Kidney capillary endothelial cell (primary cell): ENCODE measurements around the gene ASPDH.

Experiments used
- DNase-seq: peaks from one replicate; pipeline ENCODE4 v3.0.0-alpha.2; 2018; ENCODE audit warnings: low spot score

Gene ASPDH

GRCh38 chr19:50496189-50497021, 17.3 kb downstream of the ASPDH start:
- DNase-seq, result no peak

DNA sequence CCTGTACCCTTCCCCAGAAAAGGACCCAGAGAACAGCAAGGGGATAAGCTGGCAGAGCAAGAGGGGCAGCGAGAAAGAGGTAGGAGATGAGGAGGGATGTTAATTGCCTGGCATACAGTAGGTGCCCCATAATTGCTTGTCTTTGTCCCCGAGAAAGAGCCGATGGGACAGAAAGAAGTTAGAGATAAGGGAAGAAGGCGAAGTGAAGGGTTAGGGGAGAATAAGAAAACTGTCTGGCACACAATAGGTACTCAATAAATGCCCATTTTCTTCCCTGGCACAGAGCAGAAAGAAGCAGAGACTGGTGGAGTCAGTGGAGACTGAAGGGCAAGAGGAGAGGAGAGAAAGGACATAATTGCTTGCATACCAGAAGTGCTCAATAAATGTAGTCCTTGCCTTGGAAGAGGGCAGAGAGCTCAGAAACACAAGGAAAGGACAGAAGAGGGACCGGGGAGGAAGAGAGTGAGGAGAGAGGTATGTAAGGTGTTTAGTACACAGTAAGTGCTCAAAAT, 18.6 kb downstream of the ASPDH start:
- no peak for DNase-seq

DNA sequence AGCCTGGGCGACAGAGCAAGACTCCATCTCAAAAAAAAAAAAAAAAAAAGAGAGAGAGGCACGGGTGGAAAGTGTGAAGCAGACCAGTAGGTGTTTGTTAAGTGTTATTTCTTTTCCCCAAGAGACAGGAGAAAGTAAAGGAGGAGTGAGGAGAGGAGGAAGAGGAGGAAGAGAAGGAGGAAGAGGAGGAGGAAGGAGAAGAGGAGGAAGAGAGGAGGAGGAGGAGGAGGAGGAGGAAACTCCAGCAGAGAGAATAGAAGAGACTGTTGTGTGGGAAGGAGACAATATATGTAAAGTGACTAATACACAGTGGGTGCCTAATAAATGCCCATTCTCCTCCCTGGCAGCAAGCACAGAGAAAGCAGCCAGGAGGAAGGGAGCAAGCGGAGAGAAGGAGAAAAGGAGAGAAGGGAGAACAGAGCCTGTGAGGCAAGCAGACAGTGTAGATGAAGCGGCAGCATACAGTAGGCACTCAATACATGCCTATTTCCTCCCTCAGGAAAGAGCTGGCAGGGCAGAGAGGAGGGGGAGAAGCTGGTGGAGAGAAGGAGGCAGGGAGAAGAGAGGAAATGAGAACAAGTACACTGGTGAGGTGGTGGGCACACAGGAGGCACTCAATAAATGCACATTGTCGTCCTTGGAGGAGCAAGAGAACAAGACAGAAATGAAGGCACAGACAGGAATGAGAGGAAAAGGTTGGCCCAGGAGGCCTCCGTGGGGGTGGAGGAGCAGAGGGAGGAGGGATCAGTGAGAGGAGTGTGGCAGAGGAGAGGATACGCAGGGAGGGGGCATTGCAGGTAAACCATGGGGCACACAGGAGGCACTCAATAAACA, 19.3 kb downstream of the ASPDH start:
- no peak for DNase-seq

GRCh38 chr19:50493171-50493570, 20.5 kb downstream of the ASPDH start:
- DNase-seq, result no peak

GRCh38 chr19:50492303-50493052, 21.2 kb downstream of the ASPDH start:
- no peak for DNase-seq

DNA sequence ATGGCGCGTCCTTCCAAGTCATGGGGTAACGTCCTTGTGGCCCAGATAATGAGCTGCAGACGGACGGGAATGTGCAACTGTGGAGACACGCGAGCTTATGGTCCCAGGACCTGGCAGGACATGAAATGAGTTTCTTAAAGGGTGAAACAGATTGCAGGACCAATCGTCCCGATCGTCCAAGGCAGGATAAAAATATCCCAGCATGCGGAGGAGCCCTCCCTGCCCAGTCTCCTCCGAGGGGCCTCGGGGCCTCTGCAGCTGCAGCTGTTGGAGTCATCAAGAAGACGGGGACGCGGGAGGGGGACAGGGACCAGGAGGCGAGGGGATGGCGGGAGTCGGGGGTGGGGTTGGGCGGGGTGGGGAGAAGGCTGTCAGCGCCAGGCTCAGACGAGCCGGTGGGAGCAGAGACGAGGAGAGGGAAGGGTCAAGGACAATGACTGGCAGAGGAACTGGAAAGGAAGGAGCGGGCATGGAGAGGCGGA, 22.7 kb downstream of the ASPDH start:
- DNase-seq, result no peak

DNA sequence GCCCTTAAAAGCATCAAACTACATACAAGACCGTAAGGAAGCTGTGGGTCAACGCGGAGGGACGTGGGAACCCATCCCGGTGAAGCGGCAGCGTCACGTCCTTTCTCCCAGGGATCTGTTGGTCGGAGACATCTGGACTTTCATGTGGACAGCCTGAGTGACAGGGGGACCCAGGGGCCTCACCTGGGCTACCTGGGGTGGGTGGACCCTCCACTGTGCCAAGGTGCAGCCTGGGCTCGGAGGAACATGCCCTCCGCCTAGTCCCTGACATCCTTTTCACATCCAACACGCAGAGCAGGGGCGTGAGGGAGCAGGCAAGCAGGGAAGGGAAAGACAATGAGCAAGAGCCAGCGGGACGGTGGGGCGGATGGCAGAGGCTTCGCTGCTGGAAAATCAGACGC, 23.3 kb downstream of the ASPDH start:
- no peak for DNase-seq

DNA sequence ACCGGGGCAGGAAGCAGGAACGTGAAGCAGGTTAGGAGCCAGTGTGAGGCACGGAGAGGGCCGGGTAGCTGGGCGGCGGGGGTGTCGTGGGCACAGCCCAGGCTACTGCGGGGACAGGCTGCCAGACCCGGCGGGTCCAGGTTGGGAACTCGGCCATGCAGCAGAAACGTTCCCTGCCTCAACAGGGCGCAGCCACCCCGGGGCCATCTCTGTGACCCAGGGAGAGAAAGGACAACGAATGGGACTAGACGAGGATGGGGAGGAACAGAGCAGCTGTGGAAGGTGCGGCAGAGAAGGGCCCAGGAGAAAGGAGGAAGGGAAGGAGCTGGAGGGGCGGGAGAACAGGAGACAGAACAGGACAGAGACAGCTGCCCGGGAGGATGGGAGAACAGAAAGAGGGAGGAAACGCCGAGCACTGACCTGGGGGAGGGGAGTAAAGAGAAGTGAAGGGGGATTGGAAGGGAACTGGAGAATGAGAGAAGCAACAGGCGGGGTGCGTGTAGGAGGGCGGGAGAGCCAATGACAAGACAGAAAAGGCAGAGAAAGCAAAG, 24.2 kb downstream of the ASPDH start:
- no peak for DNase-seq

DNA sequence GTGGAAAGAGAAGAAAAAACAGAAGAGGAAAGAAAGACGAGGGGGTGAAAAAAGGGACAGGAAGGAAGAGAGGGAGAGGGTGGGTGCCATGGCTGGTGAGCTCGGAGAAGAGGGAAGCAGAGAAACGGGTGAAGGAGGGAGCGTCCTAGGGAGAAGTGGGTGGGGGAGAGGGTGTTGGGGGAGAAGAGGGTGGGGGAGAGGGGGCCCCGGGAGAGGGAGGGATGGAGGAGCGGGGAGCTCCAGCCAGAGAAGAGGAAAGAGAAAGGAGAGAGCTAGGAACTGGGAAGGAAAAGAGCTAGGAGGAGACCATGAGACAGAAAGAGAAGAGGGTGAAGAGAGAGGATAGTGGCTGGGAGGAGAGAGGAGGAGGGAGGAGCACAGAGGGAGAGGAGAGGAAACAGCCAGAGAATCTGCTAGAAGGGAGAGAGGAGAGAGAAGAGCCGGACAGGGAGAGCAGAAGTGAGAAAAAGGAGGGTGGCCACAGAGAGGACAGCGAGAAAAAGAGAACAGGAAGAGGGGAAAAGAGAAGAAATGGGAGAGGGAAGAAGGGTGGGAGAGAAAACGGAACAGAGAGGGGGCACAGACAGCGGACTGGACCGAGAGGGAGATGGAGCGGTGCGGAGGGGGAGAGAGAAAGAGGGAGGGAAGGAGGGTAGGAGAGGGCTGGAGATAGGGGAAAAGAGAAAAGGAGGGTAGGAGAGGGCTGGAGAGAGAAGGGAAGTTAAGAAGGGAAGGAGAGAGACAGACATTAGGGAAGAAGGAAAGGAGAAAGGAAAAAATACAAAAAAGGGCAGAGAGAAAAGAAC, 25.1 kb downstream of the ASPDH start:
- no peak for DNase-seq

GRCh38 chr19:50486823-50487515, 26.7 kb downstream of the ASPDH start:
- DNase-seq, result peak; percentile 35

- DNase-seq, result no peak
Observed at GRCh38 chr19:50485284-50485955, 28.3 kb downstream of the ASPDH start.

DNA sequence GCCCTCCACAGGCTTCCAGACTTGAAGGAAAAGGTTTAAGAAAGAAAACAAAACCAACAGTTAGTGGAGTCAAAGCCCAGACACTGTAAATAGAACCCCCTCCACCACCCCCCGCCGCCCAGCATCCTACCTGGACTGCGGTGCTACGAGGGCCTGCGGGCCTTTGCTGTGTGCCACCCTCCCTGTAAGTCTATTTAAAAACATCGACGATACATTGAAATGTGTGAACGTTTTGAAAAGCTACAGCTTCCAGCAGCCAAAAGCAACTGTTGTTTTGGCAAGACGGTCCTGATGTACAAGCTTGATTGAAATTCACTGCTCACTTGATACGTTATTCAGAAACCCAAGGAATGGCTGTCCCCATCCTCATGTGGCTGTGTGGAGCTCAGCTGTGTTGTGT, 30.8 kb downstream of the ASPDH start:
- no peak for DNase-seq

DNA sequence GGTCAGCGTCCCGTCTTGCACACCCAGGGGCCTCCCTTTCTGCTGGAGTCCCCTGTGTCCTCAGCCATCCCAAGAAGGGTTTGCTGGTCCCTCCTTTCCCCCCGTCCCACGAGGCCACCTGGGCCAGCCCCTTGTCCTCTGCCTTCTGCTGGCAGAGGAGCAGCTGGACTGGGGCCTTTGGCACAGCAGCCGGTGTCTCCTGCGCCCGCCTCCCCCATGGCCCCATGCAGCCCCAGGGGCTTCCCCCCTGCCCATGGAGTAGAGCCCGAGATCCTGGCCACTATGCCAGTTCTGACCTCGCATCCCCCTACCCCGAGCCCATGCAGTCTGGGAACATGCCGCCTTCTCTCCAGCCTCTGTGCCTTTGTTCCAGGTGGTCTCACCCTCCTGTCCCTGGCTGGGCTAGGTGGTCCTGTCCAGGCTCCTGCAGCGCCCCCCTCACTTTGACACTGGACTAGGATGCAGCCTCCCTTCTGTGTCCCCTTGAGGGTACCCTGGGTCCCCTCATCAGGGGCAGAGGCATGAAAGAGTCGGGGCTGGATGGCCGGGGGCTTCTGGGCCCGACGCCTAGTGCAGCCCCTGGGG, 31.4 kb downstream of the ASPDH start:
- DNase-seq, result no peak

DNA sequence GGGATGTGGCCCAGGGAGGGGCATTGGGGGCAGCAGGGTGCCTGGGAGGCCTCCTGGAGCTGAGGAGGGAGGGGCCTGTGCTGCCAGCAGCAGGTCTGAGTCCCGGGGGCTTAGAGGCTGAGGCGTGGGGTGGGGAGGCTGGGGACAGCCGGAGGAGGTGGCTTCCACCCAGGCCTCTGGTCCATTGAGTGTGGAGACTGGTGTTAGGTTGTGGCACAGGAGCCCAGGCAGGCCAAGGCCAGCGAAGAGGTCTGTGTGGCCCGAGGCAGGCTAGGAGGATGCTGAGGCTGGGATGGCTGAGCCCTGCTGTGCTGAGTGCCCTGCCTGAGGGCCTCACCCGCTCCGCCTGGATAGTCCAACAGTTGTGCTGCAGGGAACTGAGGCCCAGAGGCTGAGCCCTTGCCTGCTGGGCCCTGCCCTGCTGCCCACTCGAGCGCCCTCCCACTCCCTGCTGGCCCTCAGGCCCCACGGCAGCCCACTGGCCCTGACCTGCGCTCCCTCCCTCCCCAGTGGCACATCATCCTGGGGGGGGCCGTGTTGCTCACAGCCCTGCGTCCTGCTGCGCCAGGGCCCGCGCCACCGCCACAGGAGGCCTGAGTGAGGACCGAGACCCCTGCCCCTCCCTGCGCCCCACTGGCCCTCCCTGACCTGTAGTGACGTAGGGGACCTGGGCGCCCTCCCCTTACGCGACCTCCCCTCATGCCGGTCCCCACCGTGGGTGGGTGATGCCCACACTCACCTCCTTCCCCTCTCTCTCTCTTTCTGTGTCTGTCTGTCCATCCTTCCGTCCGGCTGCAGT, 32.2 kb downstream of the ASPDH start:
- no peak for DNase-seq

DNA sequence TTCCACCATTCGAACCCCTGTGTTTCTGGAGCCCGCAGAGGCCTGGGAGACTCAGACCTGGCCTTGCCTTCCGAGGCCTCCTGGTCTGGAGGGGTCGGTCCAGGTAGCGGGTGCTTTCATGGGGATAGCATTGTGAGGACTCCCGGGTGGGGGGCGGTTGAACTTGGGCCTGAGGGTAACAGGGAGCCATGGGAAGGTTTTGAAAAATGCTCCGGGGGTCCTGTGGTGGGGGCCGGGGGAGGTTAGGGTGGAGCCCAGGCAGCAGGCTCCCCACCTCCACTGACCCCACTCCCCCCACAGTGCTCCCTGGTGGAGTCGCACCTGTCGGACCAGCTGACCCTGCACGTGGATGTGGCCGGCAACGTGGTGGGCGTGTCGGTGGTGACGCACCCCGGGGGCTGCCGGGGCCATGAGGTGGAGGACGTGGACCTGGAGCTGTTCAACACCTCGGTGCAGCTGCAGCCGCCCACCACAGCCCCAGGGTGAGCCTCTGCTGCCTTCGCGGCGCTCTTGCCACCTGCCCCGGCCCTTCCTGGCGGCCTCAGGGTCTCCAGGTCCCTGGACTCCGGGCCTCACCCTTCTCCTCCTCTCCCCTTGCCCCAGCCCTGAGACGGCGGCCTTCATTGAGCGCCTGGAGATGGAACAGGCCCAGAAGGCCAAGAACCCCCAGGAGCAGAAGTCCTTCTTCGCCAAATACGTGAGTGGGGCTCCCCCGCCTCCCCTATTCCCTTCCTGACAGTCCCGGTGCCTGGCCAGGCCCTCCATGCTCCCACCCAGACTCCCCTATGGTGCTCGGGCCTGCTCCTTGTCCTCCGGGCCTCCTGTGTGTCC, 33.2 kb downstream of the ASPDH start:
- no peak for DNase-seq

DNA sequence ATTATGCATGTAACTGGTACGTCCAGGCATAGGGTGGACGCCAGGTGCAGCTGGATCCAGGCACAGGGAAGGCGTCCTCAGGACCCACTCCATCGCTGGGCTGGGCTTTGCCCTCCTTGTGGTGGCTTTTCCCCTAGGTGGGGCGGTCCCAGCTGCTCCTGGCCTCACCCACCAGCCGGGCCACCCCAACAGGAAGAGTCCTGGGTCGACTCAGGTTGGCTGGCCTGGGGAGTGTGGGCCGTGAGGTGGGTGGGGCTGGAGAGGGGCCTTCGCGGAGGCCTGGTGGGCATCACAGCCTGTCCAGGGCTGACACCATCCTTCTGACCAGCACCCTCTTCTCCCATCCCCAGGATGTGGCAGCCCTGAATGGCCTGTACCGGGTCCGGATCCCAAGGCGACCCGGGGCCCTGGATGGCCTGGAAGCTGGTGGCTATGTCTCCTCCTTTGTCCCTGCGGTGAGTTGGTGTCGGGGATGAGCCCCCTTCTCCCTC, 33.9 kb downstream of the ASPDH start:
- no peak for DNase-seq

DNA sequence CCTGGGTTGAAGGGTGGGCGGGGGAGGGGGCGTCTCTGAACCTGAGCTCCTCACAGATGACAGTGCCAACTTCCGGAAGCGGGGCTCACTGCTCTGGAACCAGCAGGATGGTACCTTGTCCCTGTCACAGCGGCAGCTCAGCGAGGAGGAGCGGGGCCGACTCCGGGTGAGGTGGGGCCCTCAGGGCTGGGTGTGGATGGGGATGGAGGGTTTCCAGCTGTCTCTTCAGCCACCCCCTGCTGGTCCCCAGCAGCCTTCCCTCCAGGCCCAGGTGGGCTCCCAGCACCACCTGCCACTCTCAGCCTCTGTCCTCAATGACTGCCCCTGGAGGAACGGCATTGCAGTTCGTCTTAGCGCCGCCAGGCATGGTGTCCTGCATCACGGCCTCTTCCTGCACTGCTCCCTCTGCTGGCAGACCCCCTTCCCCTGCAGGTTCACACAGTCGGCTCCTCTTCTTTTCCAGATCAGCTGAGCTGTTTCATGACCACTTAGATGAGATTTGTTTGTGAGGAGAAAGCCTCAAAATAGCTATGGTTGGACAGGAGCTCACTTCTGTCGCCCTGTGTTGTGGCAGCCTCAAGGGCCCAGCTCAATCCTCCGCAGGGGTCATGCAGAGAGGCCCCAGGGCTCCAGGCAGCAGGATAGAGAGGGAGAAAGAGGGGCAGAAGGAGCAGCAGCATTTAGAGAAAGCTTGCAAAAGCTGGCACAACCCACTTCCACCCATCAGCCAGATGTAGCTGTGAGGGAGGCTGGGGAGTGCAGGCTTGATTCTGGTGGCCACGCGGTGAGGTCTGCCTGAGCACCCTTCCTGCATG, 34.6 kb downstream of the ASPDH start:
- no peak for DNase-seq
